Hepatic stellate cell (primary cell): Measurements from ENCODE around the gene TMEM131.

Experiments
- DNase-seq: peaks from one replicate; pipeline ENCODE4 v3.0.0; 2011; ENCODE audit warnings: low spot score

The TMEM131 gene

GRCh38 chr2:97738179-97739019 lies 257.3 kb downstream of the TMEM131 start:
- DNase-seq: no peak

DNA sequence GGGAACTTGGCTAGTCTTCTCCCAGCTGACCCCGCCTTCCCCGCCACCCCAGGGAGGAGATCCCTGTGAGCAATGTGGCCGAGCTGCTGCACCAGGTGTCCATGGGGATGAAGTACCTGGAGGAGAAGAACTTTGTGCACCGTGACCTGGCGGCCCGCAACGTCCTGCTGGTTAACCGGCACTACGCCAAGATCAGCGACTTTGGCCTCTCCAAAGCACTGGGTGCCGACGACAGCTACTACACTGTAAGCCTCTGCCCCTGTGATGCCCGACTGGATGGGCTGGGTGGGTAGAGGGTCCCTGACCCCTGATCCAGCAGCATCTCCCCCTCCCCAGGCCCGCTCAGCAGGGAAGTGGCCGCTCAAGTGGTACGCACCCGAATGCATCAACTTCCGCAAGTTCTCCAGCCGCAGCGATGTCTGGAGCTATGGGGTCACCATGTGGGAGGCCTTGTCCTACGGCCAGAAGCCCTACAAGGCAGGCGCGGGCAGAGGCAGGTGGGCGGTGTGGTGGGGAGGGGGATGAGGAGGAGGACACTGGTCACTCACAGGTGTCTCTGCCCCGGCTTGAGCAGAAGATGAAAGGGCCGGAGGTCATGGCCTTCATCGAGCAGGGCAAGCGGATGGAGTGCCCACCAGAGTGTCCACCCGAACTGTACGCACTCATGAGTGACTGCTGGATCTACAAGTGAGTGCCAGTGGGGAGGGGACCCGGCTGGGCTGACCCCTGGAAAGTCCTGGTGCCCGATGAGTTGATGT lies 258.1 kb downstream of the TMEM131 start:
- DNase-seq: no peak

DNA sequence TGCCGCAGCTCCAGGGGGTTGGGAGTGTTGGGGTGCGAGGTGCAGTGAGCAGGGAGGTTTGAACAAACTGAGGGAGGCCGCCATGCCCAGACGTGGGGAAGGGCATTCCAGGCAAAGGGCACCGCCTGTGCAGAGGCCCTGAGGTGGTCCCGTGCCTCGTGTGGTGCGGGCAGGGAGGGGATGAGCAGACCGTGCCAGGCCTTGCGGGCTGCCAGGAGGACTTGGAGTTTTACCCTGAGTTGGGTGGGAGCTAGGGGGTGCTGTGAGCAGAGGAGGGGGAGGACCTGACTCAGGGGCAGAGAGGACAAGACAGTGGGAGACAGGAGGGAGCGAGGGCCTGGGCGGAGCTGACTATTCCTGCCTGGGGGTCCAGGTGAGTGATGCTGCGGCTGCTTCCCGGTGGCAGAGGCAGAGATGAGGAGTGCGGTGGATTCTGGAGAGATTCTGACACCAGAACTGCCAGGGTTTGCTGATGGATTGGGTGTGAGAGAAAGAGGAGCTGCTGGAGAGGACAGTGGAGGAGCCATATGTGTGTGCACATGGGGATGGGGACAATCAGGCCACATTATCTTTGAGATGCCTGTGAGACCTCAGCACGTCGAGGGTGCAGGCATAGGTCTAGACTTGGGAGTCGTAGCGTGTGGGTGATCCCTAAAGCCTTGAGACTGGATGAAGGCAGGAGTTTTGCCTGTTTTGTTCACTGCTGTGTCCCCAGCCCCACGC lies 259.0 kb downstream of the TMEM131 start:
- no peak for DNase-seq

DNA sequence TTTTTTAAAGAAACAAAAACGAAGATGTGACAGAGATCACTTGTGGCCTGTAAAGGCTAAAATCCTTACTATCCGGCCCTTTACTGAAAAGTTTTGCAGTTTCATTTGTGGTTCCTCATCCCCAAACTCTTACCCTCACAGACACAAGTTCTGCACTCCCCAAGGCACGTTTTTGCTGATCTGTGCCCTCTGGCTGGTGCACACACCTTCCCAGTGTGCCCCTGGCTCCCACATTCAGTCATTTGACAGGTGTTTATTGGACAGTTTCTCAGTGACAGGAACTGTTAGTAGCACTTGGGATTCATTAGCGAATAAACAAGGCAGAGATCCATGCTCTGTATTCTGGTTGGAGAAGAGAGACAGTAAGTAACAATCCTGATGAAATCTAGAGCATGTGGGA lies 259.6 kb downstream of the TMEM131 start:
- DNase-seq: no peak

- no peak for DNase-seq
These were observed 260.6 kb downstream of the TMEM131 start for GRCh38 chr2:97735161-97735561.

GRCh38 chr2:97734061-97735051 lies 261.4 kb downstream of the TMEM131 start:
- no peak for DNase-seq

- DNase-seq: no peak
These were observed 262.3 kb downstream of the TMEM131 start for GRCh38 chr2:97733341-97734035.

DNA sequence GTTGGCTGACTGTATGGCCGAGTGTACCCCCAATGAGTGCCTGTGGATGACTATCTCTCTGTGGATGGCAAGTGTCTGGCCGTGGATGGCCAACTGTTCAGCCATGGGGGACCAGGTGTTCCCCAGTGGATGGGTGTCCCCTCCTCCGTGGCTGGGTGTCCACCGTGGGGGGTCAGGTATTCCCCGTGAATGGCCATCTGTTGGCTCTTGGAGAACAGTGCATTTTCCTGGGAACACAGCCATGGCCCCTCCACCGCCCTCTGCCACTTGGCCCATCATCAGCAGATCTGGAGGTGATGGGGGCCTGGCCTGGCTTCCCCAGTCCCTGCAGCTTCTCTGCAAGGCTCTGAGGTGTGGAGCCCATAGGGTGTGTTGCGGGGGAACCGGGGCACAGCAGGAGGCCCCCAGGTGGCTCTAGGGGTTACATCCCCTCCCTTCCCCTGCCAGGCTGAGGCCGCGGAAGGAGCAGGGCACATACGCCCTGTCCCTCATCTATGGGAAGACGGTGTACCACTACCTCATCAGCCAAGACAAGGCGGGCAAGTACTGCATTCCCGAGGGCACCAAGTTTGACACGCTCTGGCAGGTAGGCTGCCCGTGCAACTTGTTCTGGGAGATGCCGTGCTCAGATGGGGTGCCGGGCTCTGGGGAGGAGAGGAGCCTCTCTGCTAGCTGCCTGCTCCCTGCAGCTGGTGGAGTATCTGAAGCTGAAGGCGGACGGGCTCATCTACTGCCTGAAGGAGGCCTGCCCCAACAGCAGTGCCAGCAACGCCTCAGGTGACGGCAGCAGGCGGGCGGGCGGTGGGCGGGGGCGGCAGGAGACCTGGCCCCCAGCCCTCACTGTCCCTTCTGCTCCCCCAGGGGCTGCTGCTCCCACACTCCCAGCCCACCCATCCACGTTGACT lies 263.1 kb downstream of the TMEM131 start:
- DNase-seq: no peak

DNA sequence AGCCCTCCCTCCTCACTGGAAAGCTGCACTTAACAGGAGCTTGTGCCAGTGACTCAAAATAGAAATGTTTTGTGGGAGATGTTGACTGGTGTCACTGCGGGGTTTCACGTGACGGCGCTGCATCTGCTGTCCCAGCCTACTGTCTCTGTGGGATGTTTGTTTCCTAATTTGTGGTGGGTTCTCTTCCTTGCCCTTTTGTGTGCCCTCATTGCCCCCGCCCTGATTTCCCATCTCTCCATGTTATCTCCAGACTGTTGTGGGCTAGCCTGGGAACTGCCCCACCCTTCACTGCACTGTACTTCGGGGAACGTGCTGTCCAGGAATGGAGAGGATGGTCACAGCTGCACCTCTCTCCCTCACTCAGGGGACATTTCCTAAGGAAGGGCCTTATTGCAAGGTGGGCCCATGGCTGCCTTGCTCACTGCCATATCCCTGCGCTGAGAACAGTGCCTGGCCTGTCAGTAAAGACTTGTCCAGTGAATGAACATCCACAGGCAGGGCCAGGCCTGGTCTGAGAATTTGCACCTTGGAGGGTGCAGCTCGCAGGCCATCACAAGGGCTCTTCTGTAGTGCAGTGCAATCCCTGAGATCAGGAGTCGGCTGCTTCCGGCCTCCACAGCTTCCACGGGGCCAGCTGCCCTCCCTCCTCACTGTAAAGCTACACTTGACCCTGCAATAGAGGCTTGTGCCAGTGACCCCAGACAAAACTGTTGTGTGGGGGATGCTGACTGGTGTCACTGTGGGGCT lies 264.3 kb downstream of the TMEM131 start:
- DNase-seq: no peak

DNA sequence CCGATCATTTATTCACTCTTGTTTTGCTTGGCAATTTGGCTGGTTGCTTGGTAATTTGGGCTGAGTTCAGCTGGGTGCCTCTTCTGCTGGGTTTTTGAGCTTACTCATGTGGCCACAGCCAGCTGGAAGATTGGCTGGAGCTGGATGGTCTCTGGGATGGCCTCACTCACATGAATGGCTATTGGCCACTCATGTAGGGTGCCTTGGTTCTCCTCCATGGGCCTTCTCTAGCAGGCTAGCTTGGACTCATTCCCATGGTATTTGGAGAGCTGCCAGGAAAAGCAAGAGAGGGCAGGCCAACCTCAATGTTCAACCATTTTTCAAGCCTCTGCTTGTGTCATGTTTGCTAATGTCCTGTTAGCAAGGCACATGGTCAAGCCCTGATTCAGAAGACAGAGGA lies 265.5 kb downstream of the TMEM131 start:
- DNase-seq: no peak

- no peak for DNase-seq
These were observed 267.5 kb downstream of the TMEM131 start for GRCh38 chr2:97728091-97728731.

DNA sequence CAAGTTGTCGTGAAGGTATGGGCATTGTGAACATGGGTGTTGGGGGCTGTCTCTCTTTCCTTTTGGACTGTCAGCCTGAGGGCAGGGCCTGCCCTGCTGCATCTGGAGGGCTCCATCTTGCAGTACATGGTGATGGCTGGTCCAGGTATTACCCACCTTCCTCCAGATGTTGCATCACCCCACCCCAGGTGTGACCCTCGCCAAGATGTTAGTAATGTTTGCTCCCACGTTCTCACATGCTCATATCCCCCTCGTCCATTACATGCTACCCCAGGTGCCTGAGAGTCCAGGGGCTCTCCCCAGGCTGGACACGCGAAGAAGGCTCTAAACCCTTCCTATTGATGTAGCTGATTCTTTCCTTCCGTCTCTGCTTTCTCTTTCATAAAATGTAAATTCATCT lies 268.5 kb downstream of the TMEM131 start:
- no peak for DNase-seq

GRCh38 chr2:97726261-97727064 lies 269.3 kb downstream of the TMEM131 start:
- no peak for DNase-seq

GRCh38 chr2:97724946-97725688 lies 270.6 kb downstream of the TMEM131 start:
- no peak for DNase-seq

- no peak for DNase-seq
These were observed 271.2 kb downstream of the TMEM131 start for GRCh38 chr2:97724501-97724900.

DNA sequence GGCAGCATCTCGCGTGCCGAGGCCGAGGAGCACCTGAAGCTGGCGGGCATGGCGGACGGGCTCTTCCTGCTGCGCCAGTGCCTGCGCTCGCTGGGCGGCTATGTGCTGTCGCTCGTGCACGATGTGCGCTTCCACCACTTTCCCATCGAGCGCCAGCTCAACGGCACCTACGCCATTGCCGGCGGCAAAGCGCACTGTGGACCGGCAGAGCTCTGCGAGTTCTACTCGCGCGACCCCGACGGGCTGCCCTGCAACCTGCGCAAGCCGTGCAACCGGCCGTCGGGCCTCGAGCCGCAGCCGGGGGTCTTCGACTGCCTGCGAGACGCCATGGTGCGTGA lies 271.7 kb downstream of the TMEM131 start:
- DNase-seq: no peak
